Ramos (cell line): ENCODE measurements around the gene BBIP1.

ENCODE experiments used
- in situ Hi-C: fragments of 300-500 bp; cut with MboI; formaldehyde crosslinking; loops from one replicate; pipeline ENCODE4 v1.14.3; 2022; ENCODE audit warnings: low sequenced_read_pairs; ENCODE audit not compliant: unreplicated experiment

Gene BBIP1

GRCh38 chr10:110852255-110852896 is 66.6 kb downstream of the BBIP1 start:
- in situ Hi-C loops = loop anchor here (25.0 kb wide), 1 partner anchor 940 kb away; the partner anchor contains the start of gene XPNPEP1

GRCh38 chr10:110851020-110851612 is 67.9 kb downstream of the BBIP1 start:
- in situ Hi-C loops = loop anchor here (25.0 kb wide), 1 partner anchor 939 kb away; the partner anchor contains the start of gene XPNPEP1

GRCh38 chr10:110850099-110850498 is 68.9 kb downstream of the BBIP1 start:
- in situ Hi-C loops = loop anchor here (25.0 kb wide), 1 partner anchor 938 kb away; the partner anchor contains the start of gene XPNPEP1
